T-helper 17 cell (primary cell): ENCODE results near the gene KATNA1. TPM values are rescaled to one million over a fixed set of nuclear protein-coding genes. Genes with fewer than 3 reads are reported as not detected.
A peak's percentile ranks its signal among the peaks of the same experiment; 100 is the strongest.
"Not testable (repeated sequence)": the region's sequence is repeated elsewhere in the genome, so short reads cannot be mapped to it uniquely, and the experiment has no call there.

Experiments
- ATAC-seq: fragments of 150-1000 bp; cut with Tn5 transposase; 2 replicates; pipeline ENCODE4 v1.10.0; 2021; ENCODE audit warnings: mild to moderate bottlenecking, moderate library complexity
- DNase-seq, 3 donors: peaks; one replicate each; pipeline versions ENCODE4 v3.0.0 to v3.0.0-alpha.2; 2020 to 2021
- H3K9me3 ChIP-seq: one replicate; pipeline ENCODE4 v1.7.0; 2013; ENCODE audit warnings: low read length, mild to moderate bottlenecking; ENCODE audit not compliant: control insufficient read depth, poor library complexity, severe bottlenecking
- H3K27ac Mint-ChIP-seq: one replicate; pipeline ENCODE4 v1.8.0; 2022; ENCODE audit warnings: mild to moderate bottlenecking, moderate library complexity, mixed read lengths
- H3K27me3 Mint-ChIP-seq: one replicate; pipeline ENCODE4 v1.8.0; 2022; ENCODE audit warnings: mixed read lengths
- H3K36me3 Mint-ChIP-seq: one replicate; pipeline ENCODE4 v1.8.0; 2022; ENCODE audit warnings: low read depth, mixed read lengths
- H3K4me1 Mint-ChIP-seq: one replicate; pipeline ENCODE4 v1.8.0; 2022; ENCODE audit warnings: mild to moderate bottlenecking, mixed read lengths
- H3K4me3 Mint-ChIP-seq: one replicate; pipeline ENCODE4 v1.8.0; 2022; ENCODE audit warnings: mild to moderate bottlenecking, moderate library complexity, mixed read lengths
- total RNA-seq, 4 donors: library from RNA in 2 of 4; stranded (reverse) in 2 of 4; gene quantifications; one replicate each; pipeline ENCODE4 v1.2.3 and lab custom pipeline; 2022 to 2026

KATNA1 gene
- 10 to 100 TPM; 15.2 to 18.2 TPM for total RNA-seq
- 33.4 to 41.3 reads per million in 2 donors for total RNA-seq (lab: John Stamatoyannopoulos, UW)

DNA sequence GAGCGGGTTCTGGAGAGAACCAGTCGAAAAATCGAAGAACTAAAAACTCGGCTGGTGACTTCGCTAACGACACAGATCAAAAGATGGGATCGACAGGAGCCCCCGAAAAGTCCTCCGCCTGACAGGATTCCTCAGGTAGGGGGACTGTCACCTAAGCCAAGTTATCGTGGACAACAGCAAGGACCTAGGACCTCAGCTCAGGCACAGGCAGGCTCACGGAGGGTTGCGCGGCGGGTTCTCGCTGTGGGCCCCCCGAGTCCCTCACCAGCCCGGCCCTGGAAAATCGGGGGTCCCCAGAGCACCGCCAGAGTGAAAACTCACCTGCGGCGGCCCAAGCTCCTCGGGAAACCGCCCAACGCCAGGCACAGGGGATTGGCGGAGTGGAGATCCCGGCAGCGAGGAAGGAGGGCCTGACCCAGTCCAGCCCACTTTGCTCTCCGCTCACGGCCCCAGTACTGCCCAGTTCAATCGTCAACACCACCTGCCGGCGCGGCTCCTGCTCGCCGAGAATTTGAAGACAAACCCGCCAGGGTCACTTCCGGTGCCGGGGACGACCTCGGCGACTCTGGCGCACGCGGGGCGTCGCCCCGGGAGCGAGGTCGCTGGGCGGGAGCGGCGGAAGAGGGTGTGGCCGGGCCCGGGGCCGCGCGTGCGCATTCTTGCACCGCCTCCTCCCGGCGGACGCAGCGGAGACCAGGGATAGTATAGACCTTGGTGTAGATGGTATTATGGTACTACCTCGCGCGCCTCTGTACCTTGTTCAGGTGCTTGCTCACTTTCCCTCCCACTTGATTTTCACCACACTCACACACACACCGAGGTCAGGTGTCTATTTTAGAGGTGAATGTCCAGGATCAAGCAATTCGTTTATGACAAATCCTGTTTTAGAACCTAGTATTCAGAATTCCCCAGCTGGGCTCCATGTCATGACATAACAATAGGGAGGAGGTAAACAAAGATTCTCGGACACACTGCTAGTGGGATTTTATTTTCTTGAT, at the start of gene KATNA1:
Gene KATNA1 (minus strand): TSS at position 567 of the 998 bp plus-strand sequence. CDS start 10,167 bp downstream, outside the sequence.
- DNase-seq (peak; percentile 70 to 86 (median 85)), ATAC-seq (peak; percentile 94)
- Mint-ChIP-seq H3K36me3 (no peaks in the 10 kb centered on the region), H3K4me1 (peaks cover 21% of the 10 kb centered on the region), H3K4me3 (peak within 1 kb of the TSS; percentile 95), H3K27ac (peak within 1 kb of the TSS; percentile 92), H3K27me3 (no peaks in the 10 kb centered on the region)
- no peaks in the 10 kb centered on the region for H3K9me3 ChIP-seq

DNA sequence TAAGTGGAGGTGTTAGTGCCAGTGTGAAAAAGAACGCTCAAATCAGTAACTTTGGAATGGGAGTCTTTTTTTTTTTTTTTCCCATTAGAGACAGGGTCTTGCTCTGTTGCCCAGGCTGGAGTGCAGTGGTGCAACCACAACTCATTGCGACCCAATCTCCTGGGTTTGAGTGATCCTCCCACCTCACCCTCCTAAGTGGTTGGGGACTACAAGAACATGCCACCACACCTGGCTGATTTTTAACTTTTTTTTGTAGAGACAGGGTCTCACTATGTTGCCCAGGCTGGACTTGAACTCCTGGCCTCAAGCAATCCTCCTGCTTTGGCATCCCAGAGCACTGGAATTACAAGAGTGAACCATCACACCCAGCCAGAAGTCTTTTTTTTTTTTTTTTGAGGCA, 49.7 kb upstream of the KATNA1 start:
- DNase-seq (no peak), ATAC-seq (no peak)
- no peak overlapping the region for H3K27ac Mint-ChIP-seq
- H3K27me3 Mint-ChIP-seq, result no peaks in the 10 kb centered on the region
- H3K4me3 Mint-ChIP-seq, result peak overlapping the region; percentile 36
- peaks cover 13% of the 10 kb centered on the region for H3K4me1 Mint-ChIP-seq
- no peaks in the 10 kb centered on the region for H3K9me3 ChIP-seq
- no peaks in the 10 kb centered on the region for H3K36me3 Mint-ChIP-seq

GRCh38 chr6:149696901-149697300, 48.4 kb upstream of the KATNA1 start:
- Mint-ChIP-seq H3K4me3 (no peak overlapping the region), H3K27ac (peak overlapping the region; percentile 75), H3K27me3 (no peaks in the 10 kb centered on the region), H3K36me3 (peaks cover 1% of the 10 kb centered on the region), H3K4me1 (peaks cover 14% of the 10 kb centered on the region)
- ATAC-seq (no peak), DNase-seq (no peak)
- H3K9me3 ChIP-seq, result no peaks in the 10 kb centered on the region

DNA sequence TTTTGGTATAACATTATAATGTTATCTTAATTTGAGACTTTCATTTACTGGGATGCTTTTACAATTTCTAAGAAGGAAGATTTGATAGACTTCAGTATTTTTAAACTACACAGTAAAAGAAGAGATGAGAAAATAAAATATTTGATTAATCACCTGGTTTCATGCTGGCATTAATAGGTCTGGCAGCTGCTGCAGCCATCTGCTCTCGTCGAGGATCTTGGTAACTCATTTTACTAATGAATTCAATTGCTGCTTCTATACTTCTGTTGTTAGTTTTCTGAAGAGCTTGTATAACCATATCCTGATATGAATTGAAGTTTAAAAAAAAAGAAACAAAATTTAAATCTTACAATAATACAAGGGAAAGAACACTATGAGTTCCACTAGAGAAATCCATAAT, 46.4 kb upstream of the KATNA1 start:
- no peak for DNase-seq
- H3K4me1 Mint-ChIP-seq, result peaks cover 14% of the 10 kb centered on the region
- no peak overlapping the region for H3K4me3 Mint-ChIP-seq
- peaks cover 8% of the 10 kb centered on the region for H3K36me3 Mint-ChIP-seq
- H3K27ac Mint-ChIP-seq, result peak overlapping the region; percentile 37
- no peaks in the 10 kb centered on the region for H3K9me3 ChIP-seq
- ATAC-seq, result no peak
- no peaks in the 10 kb centered on the region for H3K27me3 Mint-ChIP-seq

GRCh38 chr6:149691201-149691600, 42.7 kb upstream of the KATNA1 start:
- no peaks in the 10 kb centered on the region for H3K9me3 ChIP-seq
- ATAC-seq, result no peak
- Mint-ChIP-seq H3K4me3 (no peak overlapping the region), H3K27me3 (no peaks in the 10 kb centered on the region), H3K4me1 (peaks cover 23% of the 10 kb centered on the region), H3K36me3 (peaks cover 15% of the 10 kb centered on the region), H3K27ac (peak overlapping the region; percentile 82)
- no peak for DNase-seq

DNA sequence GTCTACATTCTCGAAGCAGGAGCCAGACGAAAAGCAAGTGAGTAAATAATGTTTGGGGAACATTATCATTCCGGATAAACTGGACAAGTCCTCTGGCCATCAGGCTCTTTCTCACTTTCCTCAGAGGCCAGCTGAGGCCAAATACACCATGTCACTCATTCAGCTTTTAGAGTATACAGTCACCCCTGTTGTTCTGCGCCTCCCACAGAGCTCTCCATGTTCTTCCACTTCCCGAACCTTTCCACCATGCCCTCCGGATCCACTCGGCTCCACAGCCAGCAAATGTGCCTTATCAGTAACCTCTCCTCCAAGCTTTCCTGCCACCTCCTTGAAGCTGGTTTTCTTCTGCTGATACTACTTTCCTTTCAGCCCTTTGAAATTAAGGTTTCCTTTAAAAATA, 37.7 kb upstream of the KATNA1 start:
- no peak for DNase-seq
- Mint-ChIP-seq H3K27ac (peak overlapping the region; percentile 94), H3K4me3 (no peak overlapping the region), H3K36me3 (peaks cover 12% of the 10 kb centered on the region), H3K27me3 (no peaks in the 10 kb centered on the region), H3K4me1 (peaks cover 23% of the 10 kb centered on the region)
- no peak for ATAC-seq
- no peaks in the 10 kb centered on the region for H3K9me3 ChIP-seq

GRCh38 chr6:149683256-149683859, 34.8 kb upstream of the KATNA1 start:
- DNase-seq (no peak), ATAC-seq (no peak)
- peaks cover 24% of the 10 kb centered on the region for H3K4me1 Mint-ChIP-seq
- no peaks in the 10 kb centered on the region for H3K27me3 Mint-ChIP-seq
- H3K9me3 ChIP-seq, result no peaks in the 10 kb centered on the region
- peaks cover 10% of the 10 kb centered on the region for H3K36me3 Mint-ChIP-seq
- peak overlapping the region; percentile 9 for H3K27ac Mint-ChIP-seq
- no peak overlapping the region for H3K4me3 Mint-ChIP-seq

DNA sequence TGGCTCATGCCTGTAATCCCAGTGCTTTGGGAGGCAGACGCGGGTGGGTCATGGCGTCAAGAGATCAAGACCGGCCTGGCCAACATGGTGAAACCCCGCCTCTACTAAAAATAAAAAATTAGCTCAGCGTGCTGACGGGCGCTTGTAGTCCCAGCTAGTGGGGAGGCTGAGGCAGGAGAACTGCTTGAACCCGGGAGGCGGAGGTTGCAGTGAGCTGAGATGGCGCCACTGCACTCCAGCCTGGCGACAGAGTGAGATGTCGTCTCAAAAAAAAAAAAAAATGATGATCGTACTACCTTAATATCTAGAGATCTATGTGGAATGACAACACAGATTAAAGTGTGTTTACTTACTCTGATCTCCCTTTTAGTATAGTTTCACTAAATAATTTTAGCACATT, 33.3 kb upstream of the KATNA1 start:
- not testable (repeated sequence) for DNase-seq, H3K27me3 Mint-ChIP-seq, H3K27ac Mint-ChIP-seq, ATAC-seq, H3K4me3 Mint-ChIP-seq, H3K9me3 ChIP-seq
- Mint-ChIP-seq H3K36me3 (peaks cover 13% of the 10 kb centered on the region), H3K4me1 (peaks cover 21% of the 10 kb centered on the region)

DNA sequence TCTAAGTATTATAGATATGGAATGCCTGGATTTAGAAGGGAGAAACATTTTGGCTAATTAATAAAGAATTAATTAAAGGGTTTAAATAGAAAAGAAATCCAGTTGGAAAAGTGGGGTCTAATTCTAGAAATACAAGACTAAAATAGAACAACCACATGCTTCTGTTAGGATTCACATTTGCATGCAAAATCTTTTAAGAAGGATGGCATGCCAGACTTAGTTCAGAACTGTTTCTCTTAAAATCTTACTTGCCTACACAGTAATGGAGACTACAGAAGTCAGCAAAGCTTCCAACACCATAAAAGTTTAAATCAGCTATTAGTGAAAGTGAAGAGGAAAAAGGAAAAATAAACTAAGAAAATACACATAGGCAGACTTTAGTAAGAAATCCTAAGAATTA, 32.7 kb upstream of the KATNA1 start:
- Mint-ChIP-seq H3K4me3 (no peak overlapping the region), H3K4me1 (peaks cover 16% of the 10 kb centered on the region), H3K27me3 (no peaks in the 10 kb centered on the region), H3K27ac (no peak overlapping the region), H3K36me3 (peaks cover 7% of the 10 kb centered on the region)
- no peak for DNase-seq
- no peak for ATAC-seq
- H3K9me3 ChIP-seq, result no peaks in the 10 kb centered on the region

- Mint-ChIP-seq H3K4me3 (no peak overlapping the region), H3K36me3 (peaks cover 6% of the 10 kb centered on the region), H3K27me3 (no peaks in the 10 kb centered on the region), H3K27ac (no peak overlapping the region), H3K4me1 (peaks cover 15% of the 10 kb centered on the region)
- ATAC-seq (no peak), DNase-seq (no peak)
- H3K9me3 ChIP-seq, result no peaks in the 10 kb centered on the region
Observed at GRCh38 chr6:149680503-149680902, 32.0 kb upstream of the KATNA1 start.

GRCh38 chr6:149672265-149672664, 23.8 kb upstream of the KATNA1 start:
- peaks cover 12% of the 10 kb centered on the region for H3K36me3 Mint-ChIP-seq
- not testable (repeated sequence) for H3K4me1 Mint-ChIP-seq, H3K27me3 Mint-ChIP-seq, H3K9me3 ChIP-seq, DNase-seq, H3K4me3 Mint-ChIP-seq, ATAC-seq
- H3K27ac Mint-ChIP-seq, result peak overlapping the region; percentile 78

- no peak overlapping the region for H3K4me3 Mint-ChIP-seq
- H3K27ac Mint-ChIP-seq, result no peak overlapping the region
- peaks cover 4% of the 10 kb centered on the region for H3K36me3 Mint-ChIP-seq
- no peaks in the 10 kb centered on the region for H3K9me3 ChIP-seq
- H3K4me1 Mint-ChIP-seq, result no peaks in the 10 kb centered on the region
- no peaks in the 10 kb centered on the region for H3K27me3 Mint-ChIP-seq
- no peak for ATAC-seq
- no peak for DNase-seq
Observed at GRCh38 chr6:149660028-149660427, 11.5 kb upstream of the KATNA1 start.

- Mint-ChIP-seq H3K4me1 (no peaks in the 10 kb centered on the region), H3K36me3 (no peaks in the 10 kb centered on the region), H3K4me3 (no peak overlapping the region), H3K27me3 (no peaks in the 10 kb centered on the region), H3K27ac (no peak overlapping the region)
- DNase-seq (no peak), ATAC-seq (no peak)
- H3K9me3 ChIP-seq, result no peaks in the 10 kb centered on the region
Observed at GRCh38 chr6:149657441-149657840, 8.9 kb upstream of the KATNA1 start.
